GM19035 (cell line): Measurements from ENCODE around the gene UCP3.
A peak's percentile ranks its signal among the peaks of the same experiment; 100 is the strongest.

Experiments used
- ATAC-seq: cut with Tn5 transposase; IDR thresholded peaks from one replicate; pipeline ENCODE4 v1.9.1; 2021; ENCODE audit not compliant: unreplicated experiment

UCP3 gene

DNA sequence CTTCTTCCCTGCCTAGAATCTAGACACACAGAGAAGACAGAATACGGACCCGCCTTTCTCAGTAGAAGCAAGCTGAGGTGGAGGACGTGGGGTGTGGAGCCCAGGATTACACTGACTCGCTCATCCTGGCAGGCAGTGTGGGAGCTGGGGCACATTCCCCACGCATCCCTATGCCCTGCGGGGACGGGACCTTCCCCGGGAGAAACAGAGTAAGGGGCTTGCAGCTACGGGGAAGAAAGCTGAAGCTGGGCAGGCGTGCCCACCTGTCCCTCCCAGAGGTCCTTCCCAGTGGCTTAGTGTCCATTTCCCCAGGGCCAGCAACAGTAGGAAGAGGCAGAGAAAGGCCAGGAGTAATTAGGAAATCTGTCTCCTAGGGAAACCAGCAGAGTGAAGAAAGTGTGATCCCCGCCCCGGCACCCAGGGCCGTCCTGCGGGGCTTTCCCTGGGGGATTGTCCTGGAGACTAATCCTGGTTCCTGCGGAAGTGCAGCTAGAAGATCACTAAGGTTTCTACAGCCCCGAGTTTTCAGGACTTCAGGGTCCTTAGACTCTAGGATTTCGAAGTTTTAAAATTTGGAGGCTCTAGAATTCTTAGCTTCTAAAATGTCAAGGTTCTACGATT is 50.3 kb downstream of the UCP3 start:
- ATAC-seq = no peak

DNA sequence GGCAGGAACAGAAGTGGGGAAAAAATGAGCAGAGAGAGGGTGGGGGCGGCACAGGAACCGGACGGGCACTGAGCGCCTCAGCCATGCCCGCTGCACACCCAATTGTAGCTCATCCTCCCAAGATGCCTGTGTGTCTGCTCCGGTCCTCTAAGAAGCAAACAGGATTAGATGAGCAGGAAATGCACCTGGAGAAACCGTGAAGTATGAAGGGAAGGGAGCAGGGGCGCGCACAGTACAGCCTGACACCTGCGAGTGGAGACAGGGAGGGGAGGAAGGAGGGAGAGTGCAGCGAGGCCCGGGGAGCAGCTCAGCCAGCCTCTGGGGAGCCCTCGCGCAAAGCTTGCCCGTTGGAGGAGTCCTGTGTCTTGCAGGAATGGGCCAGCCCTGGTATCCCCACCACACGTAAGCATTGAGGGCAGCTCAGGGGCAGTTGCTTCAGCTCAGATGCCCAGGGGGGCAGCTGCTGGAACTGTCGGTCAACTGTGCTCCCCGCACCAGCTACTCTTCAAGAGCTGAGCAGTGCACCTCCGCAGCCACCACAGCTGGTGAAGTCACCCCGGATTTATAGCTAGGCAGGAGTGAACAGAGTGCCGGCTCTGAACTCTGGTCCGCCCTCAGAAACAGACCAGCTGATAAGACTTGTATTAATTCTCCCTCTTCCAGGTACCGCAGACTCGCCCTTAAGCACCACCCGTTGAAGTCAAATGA is 51.1 kb downstream of the UCP3 start:
- no peak for ATAC-seq

DNA sequence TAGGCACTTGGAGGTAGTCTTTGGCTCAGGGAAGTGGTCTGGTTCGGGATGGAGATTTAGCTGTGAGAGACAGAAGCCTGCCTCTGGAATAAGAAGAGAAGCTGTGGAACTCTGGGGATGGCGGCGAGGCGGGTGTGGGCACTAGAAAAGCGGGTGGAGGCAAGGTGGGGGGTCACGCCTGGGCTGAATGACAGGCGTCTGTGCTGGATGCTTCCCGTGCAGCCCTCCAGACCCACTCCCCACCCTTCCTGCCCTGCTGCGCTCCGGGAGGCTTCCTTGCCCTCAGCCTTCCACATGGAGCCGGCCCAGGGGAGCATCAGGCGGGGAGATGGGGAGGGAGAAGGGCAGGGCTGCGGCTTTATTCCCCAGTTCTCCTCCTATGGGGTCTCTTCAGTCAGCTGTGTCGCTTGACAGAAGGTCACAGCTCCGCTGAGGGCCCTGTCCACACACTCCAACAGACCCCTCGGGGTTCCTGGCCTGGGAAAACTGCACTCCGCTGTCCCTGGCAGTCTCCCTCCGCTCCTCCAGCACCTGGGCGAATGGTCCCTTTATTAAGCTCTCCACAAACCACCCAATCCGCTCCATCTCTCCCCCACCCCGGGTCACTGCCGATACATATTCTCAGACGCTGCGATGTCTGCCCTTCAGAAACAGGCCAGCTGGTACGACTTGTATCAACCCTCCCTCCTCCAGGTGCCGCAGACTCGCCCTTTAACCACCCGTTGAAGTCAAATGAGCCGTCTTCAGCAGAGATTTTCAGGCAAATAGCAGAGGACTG is 51.8 kb downstream of the UCP3 start:
- no peak for ATAC-seq

DNA sequence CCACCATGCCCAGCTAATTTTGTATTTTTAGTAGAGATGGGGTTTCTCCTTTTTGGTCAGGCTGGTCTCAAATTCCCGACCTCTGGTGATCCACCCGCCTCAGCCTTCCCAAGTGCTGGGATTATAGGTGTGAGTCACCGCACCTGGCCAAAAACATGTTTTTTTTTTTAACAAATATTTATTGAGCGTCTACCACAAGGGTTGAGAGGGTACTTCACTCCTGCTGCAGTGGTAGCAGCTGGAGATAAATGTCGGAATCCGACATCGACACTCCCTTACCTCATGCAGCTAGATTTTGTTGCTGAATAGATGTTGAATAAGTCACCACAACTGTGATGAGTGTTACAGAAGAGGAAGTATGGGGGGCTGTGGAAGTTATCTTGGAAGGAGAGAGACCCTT is 57.1 kb downstream of the UCP3 start:
- no peak for ATAC-seq

DNA sequence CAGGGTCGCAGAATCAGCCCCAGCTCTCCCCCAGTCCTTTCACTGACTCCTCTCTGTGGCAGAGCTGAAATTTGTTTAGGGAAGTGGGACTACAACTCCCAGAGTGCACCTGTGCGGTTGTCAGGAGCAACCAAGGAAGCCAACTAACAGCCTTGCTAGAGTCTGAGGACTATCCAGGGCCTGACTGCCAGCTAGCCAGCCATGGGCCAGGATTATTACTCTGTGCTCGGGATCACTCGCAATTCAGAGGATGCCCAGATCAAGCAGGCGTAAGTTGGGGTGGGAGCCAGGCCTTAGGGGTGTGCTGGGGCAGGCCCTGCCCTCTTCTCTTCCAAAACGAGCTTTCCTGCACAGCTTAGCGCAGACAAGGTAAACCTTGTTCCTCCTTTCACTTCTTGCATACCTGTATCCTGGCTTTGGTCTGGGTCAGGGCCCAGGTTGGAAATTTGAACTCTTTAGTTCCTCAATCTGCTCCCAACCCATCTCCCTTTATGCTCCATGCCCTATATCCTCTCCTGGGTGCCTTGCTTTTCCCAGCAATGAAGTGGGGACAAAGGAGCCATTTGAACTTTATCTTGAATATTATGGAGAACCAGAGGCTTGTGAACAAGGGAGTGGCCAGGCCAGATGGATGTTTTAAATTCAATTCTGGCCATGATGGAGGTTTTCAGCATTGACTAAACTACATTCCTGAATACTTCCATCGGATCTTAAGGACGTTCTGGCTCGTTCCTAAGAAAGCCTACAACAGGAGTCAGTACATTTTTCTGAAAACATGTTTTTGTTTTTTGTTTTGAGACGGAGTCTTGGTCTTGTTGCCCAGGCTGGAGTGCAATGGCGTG is 57.8 kb downstream of the UCP3 start, which contains the start of gene DNAJB13:
DNAJB13 (plus strand) TSS at position 158 of the 842 bp plus-strand sequence; CDS start at position 202, 44 bp downstream.
- ATAC-seq = peak; percentile 82
